Nephron (organoid): Measurements from ENCODE around the gene RHOH.

ENCODE experiments used
- H3K27ac Mint-ChIP-seq, 3 experiments: 2 replicates each; pipeline ENCODE4 v1.8.0; 2020; ENCODE audit warnings: mixed read lengths in 3 of 3, mild to moderate bottlenecking in 2 of 3, moderate library complexity in 1 of 3
- H3K27me3 Mint-ChIP-seq: 2 replicates; pipeline ENCODE4 v1.8.0; 2021; ENCODE audit warnings: low read depth, mild to moderate bottlenecking, moderate library complexity, mixed read lengths
- H3K36me3 Mint-ChIP-seq: 2 replicates; pipeline ENCODE4 v1.8.0; 2020; ENCODE audit warnings: low read depth, mixed read lengths
- H3K4me1 Mint-ChIP-seq: 2 replicates; pipeline ENCODE4 v1.8.0; 2020; ENCODE audit warnings: mixed read lengths
- H3K4me3 Mint-ChIP-seq, 3 experiments: 2 replicates each; pipeline ENCODE4 v1.8.0; 2020; ENCODE audit warnings: mild to moderate bottlenecking in 3 of 3, mixed read lengths in 3 of 3, moderate library complexity in 2 of 3
- H3K9me3 Mint-ChIP-seq: 2 replicates; pipeline ENCODE4 v1.8.0; 2020; ENCODE audit warnings: mixed read lengths
- CTCF ChIP-seq, 3 experiments: fragments of 200-600 bp; sonication (generic); IDR thresholded peaks; one replicate each; pipeline ENCODE4 v1.5.0; 2021; ENCODE audit warnings: antibody characterized with exemption in 3 of 3; ENCODE audit not compliant: unreplicated experiment in 3 of 3

RHOH gene

GRCh38 chr4:40247350-40247749 is 50.5 kb downstream of the RHOH start:
- Mint-ChIP-seq H3K27ac (no peak overlapping the region), H3K36me3 (no peaks in the 10 kb centered on the region), H3K27me3 (peaks cover 4% of the 10 kb centered on the region), H3K9me3 (no peaks in the 10 kb centered on the region), H3K4me1 (no peaks in the 10 kb centered on the region), H3K4me3 (no peak overlapping the region)
- no peak for TF ChIP-seq CTCF (IDR thresholded peaks at IDR 0.05; ENCODE audit: unreplicated experiment in 3 of 3)

- no peaks in the 10 kb centered on the region for H3K36me3 Mint-ChIP-seq
- H3K27me3 Mint-ChIP-seq, result no peaks in the 10 kb centered on the region
- no peak overlapping the region for H3K27ac Mint-ChIP-seq
- TF ChIP-seq CTCF (IDR thresholded peaks at IDR 0.05; ENCODE audit: unreplicated experiment in 3 of 3), result no peak
- H3K9me3 Mint-ChIP-seq, result no peaks in the 10 kb centered on the region
- H3K4me1 Mint-ChIP-seq, result no peaks in the 10 kb centered on the region
- no peak overlapping the region for H3K4me3 Mint-ChIP-seq
Measured at GRCh38 chr4:40251366-40251765, 54.5 kb downstream of the RHOH start.

GRCh38 chr4:40253906-40254305 is 57.1 kb downstream of the RHOH start:
- TF ChIP-seq CTCF (IDR thresholded peaks at IDR 0.05; ENCODE audit: unreplicated experiment in 3 of 3), result no peak
- no peak overlapping the region for H3K4me3 Mint-ChIP-seq
- no peaks in the 10 kb centered on the region for H3K4me1 Mint-ChIP-seq
- H3K36me3 Mint-ChIP-seq, result no peaks in the 10 kb centered on the region
- H3K27me3 Mint-ChIP-seq, result peaks cover 5% of the 10 kb centered on the region
- no peaks in the 10 kb centered on the region for H3K9me3 Mint-ChIP-seq
- no peak overlapping the region for H3K27ac Mint-ChIP-seq

GRCh38 chr4:40254608-40255392 is 58.0 kb downstream of the RHOH start:
- H3K27ac Mint-ChIP-seq, result no peak overlapping the region
- H3K27me3 Mint-ChIP-seq, result peaks cover 5% of the 10 kb centered on the region
- no peak for TF ChIP-seq CTCF (IDR thresholded peaks at IDR 0.05; ENCODE audit: unreplicated experiment in 3 of 3)
- H3K4me3 Mint-ChIP-seq, result no peak overlapping the region
- no peaks in the 10 kb centered on the region for H3K36me3 Mint-ChIP-seq
- no peaks in the 10 kb centered on the region for H3K4me1 Mint-ChIP-seq
- H3K9me3 Mint-ChIP-seq, result no peaks in the 10 kb centered on the region

GRCh38 chr4:40255393-40256281 is 58.8 kb downstream of the RHOH start:
- Mint-ChIP-seq H3K27ac (no peak overlapping the region), H3K36me3 (no peaks in the 10 kb centered on the region), H3K4me1 (no peaks in the 10 kb centered on the region), H3K9me3 (no peaks in the 10 kb centered on the region), H3K4me3 (no peak overlapping the region), H3K27me3 (peaks cover 5% of the 10 kb centered on the region)
- TF ChIP-seq CTCF (IDR thresholded peaks at IDR 0.05; ENCODE audit: unreplicated experiment in 3 of 3), result no peak
